IMR-90 (cell line): ENCODE data around the gene PTK7.
A peak's percentile ranks its signal among the peaks of the same experiment; 100 is the strongest.

Experiments
- BHLHE40 ChIP-seq: fragments of 150-350 bp; IDR thresholded peaks from 2 replicates; pipeline ENCODE4 v1.6.1; 2016; ENCODE audit warnings: mild to moderate bottlenecking, low read depth, low read length
- CEBPB ChIP-seq: IDR thresholded peaks from 2 replicates; pipeline ENCODE4 v1.6.1; 2012; ENCODE audit warnings: low read depth, low read length, improper control_type of control experiment
- FOS ChIP-seq: fragments of 150-350 bp; IDR thresholded peaks from 2 replicates; pipeline ENCODE4 v1.6.1; 2016; ENCODE audit warnings: low read depth, low read length
- MAFK ChIP-seq: IDR thresholded peaks from 2 replicates; pipeline ENCODE4 v1.6.1; 2012; ENCODE audit warnings: low read depth, low read length, improper control_type of control experiment
- MAZ ChIP-seq: IDR thresholded peaks from 2 replicates; pipeline ENCODE4 v1.6.1; 2012; ENCODE audit warnings: low read depth, mild to moderate bottlenecking, low read length, improper control_type of control experiment, moderate library complexity, borderline replicate concordance
- POLR2A ChIP-seq: IDR thresholded peaks from 2 replicates; pipeline ENCODE4 v1.6.1; 2012; ENCODE audit warnings: mild to moderate bottlenecking, low read depth, low read length
- RAD21 ChIP-seq: IDR thresholded peaks from 2 replicates; pipeline ENCODE4 v1.6.1; 2012; ENCODE audit warnings: low read length, improper control_type of control experiment
- RCOR1 ChIP-seq: IDR thresholded peaks from 2 replicates; pipeline ENCODE4 v1.6.1; 2012; ENCODE audit warnings: mild to moderate bottlenecking, low read length, improper control_type of control experiment; ENCODE audit not compliant: insufficient replicate concordance
- RFX5 ChIP-seq: IDR thresholded peaks from 2 replicates; pipeline ENCODE4 v1.8.0; 2012; ENCODE audit warnings: low read depth, mild to moderate bottlenecking, low read length, moderate library complexity
- TF ChIP-seq, protein P1 (sequence below): conservative IDR thresholded peaks from 2 replicates; pipeline ENCODE4 v1.5.1; 2012; ENCODE audit warnings: mild to moderate bottlenecking, low read depth, low read length, improper control_type of control experiment
- TF ChIP-seq, protein P2 (sequence below): fragments of 150-350 bp; IDR thresholded peaks from 2 replicates; pipeline ENCODE4 v1.6.1; 2017; ENCODE audit warnings: mild to moderate bottlenecking, antibody characterized with exemption, low read length, low read depth

DNA sequence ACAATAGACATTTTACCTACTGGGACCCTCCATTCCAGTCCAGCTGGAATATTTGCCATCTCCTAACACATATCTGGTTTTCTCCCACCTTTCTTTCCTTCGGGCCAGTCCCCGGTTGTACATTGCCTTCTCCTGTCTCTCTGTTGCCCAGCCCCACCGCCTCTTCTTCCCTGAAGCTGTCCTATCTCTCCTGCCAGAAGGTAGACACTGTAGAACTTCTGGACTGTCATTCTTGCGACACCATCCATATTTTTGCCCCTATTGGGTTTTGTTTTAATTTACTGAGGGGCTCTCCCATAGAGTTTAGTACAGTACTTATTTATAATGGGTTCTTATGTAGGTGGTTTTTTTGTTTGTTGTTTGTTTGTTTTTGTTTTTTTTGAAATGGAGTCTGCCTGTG lies 4.9 kb downstream of the PTK7 start:
- TF ChIP-seq, protein P1, sequence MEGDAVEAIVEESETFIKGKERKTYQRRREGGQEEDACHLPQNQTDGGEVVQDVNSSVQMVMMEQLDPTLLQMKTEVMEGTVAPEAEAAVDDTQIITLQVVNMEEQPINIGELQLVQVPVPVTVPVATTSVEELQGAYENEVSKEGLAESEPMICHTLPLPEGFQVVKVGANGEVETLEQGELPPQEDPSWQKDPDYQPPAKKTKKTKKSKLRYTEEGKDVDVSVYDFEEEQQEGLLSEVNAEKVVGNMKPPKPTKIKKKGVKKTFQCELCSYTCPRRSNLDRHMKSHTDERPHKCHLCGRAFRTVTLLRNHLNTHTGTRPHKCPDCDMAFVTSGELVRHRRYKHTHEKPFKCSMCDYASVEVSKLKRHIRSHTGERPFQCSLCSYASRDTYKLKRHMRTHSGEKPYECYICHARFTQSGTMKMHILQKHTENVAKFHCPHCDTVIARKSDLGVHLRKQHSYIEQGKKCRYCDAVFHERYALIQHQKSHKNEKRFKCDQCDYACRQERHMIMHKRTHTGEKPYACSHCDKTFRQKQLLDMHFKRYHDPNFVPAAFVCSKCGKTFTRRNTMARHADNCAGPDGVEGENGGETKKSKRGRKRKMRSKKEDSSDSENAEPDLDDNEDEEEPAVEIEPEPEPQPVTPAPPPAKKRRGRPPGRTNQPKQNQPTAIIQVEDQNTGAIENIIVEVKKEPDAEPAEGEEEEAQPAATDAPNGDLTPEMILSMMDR = no peak
- no peak for TF ChIP-seq MAFK
- TF ChIP-seq POLR2A = no peak
- no peak for TF ChIP-seq FOS
- peak; percentile 26; the same call in 1 of the 2 replicates for TF ChIP-seq CEBPB
- no peak for TF ChIP-seq RCOR1
- no peak for TF ChIP-seq MAZ
- TF ChIP-seq BHLHE40 = no peak
- TF ChIP-seq, protein P2, sequence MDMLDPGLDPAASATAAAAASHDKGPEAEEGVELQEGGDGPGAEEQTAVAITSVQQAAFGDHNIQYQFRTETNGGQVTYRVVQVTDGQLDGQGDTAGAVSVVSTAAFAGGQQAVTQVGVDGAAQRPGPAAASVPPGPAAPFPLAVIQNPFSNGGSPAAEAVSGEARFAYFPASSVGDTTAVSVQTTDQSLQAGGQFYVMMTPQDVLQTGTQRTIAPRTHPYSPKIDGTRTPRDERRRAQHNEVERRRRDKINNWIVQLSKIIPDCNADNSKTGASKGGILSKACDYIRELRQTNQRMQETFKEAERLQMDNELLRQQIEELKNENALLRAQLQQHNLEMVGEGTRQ = no peak
- TF ChIP-seq RFX5 = no peak
- no peak for TF ChIP-seq RAD21
